SK-N-MC (cell line): Measurements from ENCODE around the gene AKNA.

Experiments
- DNase-seq: peaks from one replicate; pipeline ENCODE4 v3.0.0-alpha.2; 2011; ENCODE audit warnings: low read depth, low spot score
- H3K27ac ChIP-seq: fragments of 200-600 bp; sonication (generic); 2 replicates; pipeline ENCODE4 v1.5.1; 2016; ENCODE audit warnings: mixed run types
- H3K36me3 ChIP-seq: fragments of 200-600 bp; sonication (generic); 2 replicates; pipeline ENCODE4 v1.6.1; 2017; ENCODE audit warnings: antibody characterized with exemption, low read length, mixed read lengths; ENCODE audit not compliant: insufficient read depth
- H3K4me3 ChIP-seq: fragments of 200-600 bp; sonication (generic); 2 replicates; pipeline ENCODE4 v1.5.1; 2016
- H3K9ac ChIP-seq: fragments of 200-600 bp; sonication (generic); 2 replicates; pipeline ENCODE4 v1.8.0; 2017; ENCODE audit warnings: mixed run types, mixed read lengths; ENCODE audit not compliant: insufficient read length
- H3K9me3 ChIP-seq: fragments of 200-600 bp; sonication (generic); 2 replicates; pipeline ENCODE4 v1.6.1; 2017; ENCODE audit warnings: low read depth, mild to moderate bottlenecking, antibody characterized with exemption, low read length, moderate library complexity, mixed read lengths
- EZH2 ChIP-seq: fragments of 200-600 bp; sonication (generic); IDR thresholded peaks from one replicate; pipeline ENCODE4 v1.6.1; 2017; ENCODE audit warnings: antibody characterized with exemption
- FOXP2 ChIP-seq: optimal IDR thresholded peaks from 2 replicates; pipeline ENCODE3; 2011; ENCODE audit warnings: mild to moderate bottlenecking, moderate library complexity; ENCODE audit not compliant: insufficient read depth; ENCODE audit errors: extremely low read length, control extremely low read depth
- POLR2AphosphoS5 ChIP-seq: IDR thresholded peaks from 2 replicates; pipeline ENCODE4 v1.6.1; 2012; ENCODE audit warnings: mild to moderate bottlenecking, low read depth, low read length, borderline replicate concordance

The AKNA gene, protein sequence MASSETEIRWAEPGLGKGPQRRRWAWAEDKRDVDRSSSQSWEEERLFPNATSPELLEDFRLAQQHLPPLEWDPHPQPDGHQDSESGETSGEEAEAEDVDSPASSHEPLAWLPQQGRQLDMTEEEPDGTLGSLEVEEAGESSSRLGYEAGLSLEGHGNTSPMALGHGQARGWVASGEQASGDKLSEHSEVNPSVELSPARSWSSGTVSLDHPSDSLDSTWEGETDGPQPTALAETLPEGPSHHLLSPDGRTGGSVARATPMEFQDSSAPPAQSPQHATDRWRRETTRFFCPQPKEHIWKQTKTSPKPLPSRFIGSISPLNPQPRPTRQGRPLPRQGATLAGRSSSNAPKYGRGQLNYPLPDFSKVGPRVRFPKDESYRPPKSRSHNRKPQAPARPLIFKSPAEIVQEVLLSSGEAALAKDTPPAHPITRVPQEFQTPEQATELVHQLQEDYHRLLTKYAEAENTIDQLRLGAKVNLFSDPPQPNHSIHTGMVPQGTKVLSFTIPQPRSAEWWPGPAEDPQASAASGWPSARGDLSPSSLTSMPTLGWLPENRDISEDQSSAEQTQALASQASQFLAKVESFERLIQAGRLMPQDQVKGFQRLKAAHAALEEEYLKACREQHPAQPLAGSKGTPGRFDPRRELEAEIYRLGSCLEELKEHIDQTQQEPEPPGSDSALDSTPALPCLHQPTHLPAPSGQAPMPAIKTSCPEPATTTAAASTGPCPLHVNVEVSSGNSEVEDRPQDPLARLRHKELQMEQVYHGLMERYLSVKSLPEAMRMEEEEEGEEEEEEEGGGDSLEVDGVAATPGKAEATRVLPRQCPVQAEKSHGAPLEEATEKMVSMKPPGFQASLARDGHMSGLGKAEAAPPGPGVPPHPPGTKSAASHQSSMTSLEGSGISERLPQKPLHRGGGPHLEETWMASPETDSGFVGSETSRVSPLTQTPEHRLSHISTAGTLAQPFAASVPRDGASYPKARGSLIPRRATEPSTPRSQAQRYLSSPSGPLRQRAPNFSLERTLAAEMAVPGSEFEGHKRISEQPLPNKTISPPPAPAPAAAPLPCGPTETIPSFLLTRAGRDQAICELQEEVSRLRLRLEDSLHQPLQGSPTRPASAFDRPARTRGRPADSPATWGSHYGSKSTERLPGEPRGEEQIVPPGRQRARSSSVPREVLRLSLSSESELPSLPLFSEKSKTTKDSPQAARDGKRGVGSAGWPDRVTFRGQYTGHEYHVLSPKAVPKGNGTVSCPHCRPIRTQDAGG (N-terminal part only)

DNA sequence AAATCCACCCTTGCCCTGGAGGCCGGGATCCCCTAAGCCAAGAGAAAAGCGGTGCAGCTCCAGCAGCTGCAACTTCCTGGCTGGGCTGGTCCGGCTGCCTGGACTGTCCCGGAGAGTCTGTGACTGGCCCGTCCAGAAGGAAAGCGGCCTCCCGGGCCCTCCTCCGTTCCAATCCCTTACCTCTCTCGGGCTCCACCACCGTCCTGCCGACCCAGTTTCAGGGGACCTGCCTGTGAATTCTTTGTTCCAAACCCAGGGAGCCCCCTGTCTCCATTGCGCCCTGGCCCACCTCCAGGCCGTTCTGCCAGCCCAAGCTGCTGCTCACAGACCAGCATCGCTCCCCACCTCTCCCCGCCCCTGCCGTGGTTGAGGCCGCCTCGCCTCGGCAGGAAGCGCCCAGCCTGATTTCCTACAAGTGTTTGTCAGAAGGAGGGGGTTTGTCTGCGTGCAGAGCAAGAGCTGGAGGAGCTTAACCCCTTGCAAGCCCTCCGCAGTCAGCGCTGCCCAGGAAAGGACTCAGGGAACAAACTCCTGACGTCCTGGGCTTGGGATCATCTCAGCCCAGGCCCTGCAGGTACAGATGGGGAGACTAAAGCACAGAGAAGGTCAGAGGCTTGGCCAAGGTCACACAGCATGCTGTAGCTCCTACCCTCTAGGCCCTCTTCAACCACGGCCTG is at the start of gene AKNA:
AKNA (minus strand) TSS at position 303 of the 677 bp plus-strand sequence. CDS start 6,649 bp downstream, outside the sequence.
- TF ChIP-seq EZH2 (no peak), POLR2AphosphoS5 (no peak)
- no peak for DNase-seq
- peak within 1 kb of the TSS; percentile 45; the same call in 1 of the 2 replicates for H3K4me3 ChIP-seq

DNA sequence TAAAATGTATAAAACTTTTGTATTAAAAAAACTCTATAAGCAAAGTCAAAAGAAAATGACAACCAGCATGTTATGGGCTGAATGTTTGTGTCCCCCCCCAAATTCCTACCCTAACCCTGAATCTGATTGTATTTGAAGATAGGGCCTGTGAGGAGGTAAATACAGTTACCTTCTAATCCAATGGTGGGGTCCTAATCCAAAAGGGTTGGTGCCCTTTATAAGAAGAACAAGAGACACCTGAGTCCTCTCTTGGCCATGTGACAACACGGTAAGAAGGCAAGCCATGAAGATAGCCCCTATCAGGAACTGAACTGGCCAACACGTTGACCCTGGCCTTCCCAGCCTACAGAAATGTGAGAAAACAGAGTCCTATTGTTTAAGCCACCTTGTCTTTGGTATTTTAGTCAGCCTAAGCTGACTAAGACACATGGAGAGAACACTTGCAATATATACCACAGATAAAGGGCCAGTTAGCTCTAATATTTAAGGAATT is 49.7 kb upstream of the AKNA start:
- Histone ChIP-seq H3K27ac (no peak overlapping the region), H3K9me3 (no peaks in the 10 kb centered on the region), H3K4me3 (no peak overlapping the region), H3K36me3 (no peaks in the 10 kb centered on the region), H3K9ac (no peak overlapping the region)
- no peak for DNase-seq
- TF ChIP-seq EZH2, result no peak
- TF ChIP-seq POLR2AphosphoS5, result no peak
- no peak for TF ChIP-seq FOXP2

More for the DNA sequence above, at the start of gene AKNA:
- Histone ChIP-seq H3K9ac (peak within 1 kb of the TSS; percentile 12), H3K9me3 (no peaks in the 10 kb centered on the region), H3K27ac (no peak within 1 kb of the TSS), H3K36me3 (peaks cover 6% of the 10 kb centered on the region; the same call in 1 of the 2 replicates)

DNA sequence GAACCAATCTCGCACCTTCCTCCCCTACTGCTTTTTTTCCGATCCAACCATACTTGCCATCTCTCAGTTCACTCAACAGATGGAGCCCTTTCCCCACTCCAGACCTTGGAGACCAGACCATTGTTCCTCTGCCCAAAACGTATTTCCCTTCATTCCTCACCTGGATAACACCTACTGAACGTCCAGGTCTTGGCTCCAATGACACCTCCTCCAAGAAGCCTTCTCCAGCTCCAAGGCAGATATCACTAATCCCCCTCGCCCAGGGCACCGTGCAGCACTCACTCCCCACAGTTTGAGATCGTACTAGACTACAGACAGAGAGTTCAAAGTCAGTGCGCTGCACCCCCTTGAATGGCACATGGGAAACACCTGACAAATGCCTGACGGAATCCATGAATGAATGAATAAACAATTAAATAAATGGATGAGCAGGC is 47.1 kb upstream of the AKNA start:
- TF ChIP-seq FOXP2, result no peak
- TF ChIP-seq EZH2, result no peak
- TF ChIP-seq POLR2AphosphoS5, result no peak
- no peak overlapping the region for H3K27ac ChIP-seq
- no peak overlapping the region for H3K9ac ChIP-seq
- H3K4me3 ChIP-seq, result no peak overlapping the region
- DNase-seq, result no peak
- H3K36me3 ChIP-seq, result no peaks in the 10 kb centered on the region
- no peaks in the 10 kb centered on the region for H3K9me3 ChIP-seq

DNA sequence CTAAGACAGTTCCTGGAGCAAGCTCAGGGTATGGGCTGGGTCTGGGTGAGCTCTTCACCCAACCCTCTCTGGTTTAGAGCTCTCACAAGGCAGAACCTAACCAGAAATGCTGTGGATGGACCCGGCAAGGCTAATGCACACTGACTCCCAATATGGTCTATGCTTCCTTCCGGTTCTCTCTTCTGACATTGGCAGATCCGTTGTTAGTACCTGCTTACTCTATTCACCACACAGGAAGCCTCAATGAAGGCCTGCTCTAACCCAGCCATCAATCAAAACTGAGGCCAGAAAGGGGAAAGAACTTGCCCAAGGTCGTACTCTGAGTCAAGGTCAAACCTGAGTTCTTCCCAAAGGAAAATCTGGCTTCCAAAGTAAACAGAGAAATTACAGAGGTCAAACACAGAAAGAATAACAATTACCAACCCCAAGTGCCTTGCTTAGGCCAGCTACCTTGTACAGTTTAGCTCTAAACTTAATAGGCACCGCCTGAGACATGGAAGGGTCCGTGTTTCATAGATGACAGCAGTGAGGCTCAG is 46.0 kb upstream of the AKNA start:
- Histone ChIP-seq H3K36me3 (no peaks in the 10 kb centered on the region), H3K4me3 (no peak overlapping the region), H3K9ac (no peak overlapping the region), H3K27ac (no peak overlapping the region), H3K9me3 (no peaks in the 10 kb centered on the region)
- DNase-seq, result no peak
- TF ChIP-seq FOXP2 (no peak), EZH2 (no peak), POLR2AphosphoS5 (no peak)

DNA sequence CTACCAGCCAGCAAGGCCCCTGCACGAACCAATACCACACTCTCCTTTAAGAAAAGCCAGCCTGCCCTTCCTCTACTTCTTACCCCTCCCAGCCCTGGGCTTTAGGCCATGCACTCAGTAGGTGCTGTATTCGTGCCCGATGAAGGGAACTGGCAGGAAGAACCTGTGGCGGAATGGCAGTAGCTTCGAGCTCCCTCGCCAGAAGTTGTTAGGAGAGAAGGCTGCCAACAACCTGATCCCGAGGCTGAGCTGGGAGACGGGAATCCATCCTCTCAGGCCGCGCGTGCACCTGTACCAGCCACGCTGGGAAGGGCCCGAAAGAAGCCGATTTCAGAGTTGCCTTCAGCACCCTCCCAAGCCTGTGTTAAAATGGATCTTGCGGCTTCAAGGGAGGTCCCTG is 45.3 kb upstream of the AKNA start:
- H3K4me3 ChIP-seq, result no peak overlapping the region
- H3K9me3 ChIP-seq, result no peaks in the 10 kb centered on the region
- H3K27ac ChIP-seq, result no peak overlapping the region
- no peak for TF ChIP-seq EZH2
- TF ChIP-seq POLR2AphosphoS5, result no peak
- TF ChIP-seq FOXP2, result no peak
- H3K9ac ChIP-seq, result no peak overlapping the region
- no peak for DNase-seq
- no peaks in the 10 kb centered on the region for H3K36me3 ChIP-seq

DNA sequence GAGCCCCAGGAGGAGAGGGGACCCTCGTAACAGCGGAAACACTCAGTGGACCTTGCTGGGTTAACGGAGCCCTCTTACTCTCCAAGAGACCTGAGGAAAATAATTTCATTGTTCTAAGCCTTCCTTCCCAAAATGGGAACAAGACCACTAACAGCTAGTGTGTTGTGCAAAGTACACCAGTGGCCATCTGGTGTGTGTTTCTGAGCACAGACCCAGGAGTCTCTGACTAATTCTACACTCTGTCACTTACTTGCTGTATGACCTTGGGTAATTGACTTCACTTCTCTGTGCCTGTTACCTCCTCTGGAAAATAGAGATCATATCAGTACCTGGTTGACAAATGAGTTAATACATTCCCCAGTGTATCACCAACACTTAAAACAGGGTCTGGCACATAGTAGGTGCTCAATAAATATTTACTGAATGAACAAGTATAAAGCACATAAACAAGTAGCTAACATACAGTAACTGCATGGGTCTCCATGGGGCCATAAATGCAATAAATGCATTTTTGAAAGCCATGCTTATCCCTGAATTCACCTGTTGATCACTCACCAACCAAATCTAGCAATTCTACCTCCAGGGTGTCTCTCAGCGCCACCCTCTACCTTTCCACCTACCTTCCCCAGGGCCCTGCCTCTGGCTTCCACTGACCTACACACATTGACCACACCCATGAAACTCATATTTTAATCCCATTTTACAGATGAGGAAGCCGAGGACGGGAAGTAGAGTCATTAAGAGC is 44.7 kb upstream of the AKNA start:
- no peak overlapping the region for H3K27ac ChIP-seq
- no peaks in the 10 kb centered on the region for H3K36me3 ChIP-seq
- H3K9me3 ChIP-seq, result no peaks in the 10 kb centered on the region
- no peak overlapping the region for H3K9ac ChIP-seq
- TF ChIP-seq FOXP2 (no peak), POLR2AphosphoS5 (no peak), EZH2 (no peak)
- no peak overlapping the region for H3K4me3 ChIP-seq
- DNase-seq, result no peak

DNA sequence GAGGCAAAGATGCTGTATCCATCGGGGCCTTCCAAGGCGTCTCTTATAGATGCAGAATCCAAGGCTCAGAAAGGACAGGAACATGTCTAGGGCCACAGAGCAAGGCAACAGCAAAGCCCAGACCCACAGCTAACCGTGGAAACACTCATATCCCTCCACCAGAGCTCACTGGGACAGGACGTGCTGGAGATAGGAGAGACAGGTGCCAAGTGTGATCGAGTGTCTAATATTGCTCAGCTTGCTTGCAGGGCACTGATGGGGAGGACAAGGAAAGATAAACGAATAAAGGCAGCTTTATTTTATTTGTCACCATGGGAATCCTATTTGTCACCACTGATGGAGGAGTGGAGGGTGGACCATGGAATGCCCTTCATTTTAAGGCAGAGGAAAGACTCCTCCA is 44.0 kb upstream of the AKNA start:
- H3K9me3 ChIP-seq, result no peaks in the 10 kb centered on the region
- DNase-seq, result no peak
- no peaks in the 10 kb centered on the region for H3K36me3 ChIP-seq
- H3K4me3 ChIP-seq, result no peak overlapping the region
- no peak overlapping the region for H3K27ac ChIP-seq
- TF ChIP-seq POLR2AphosphoS5 (no peak), EZH2 (no peak), FOXP2 (no peak)
- H3K9ac ChIP-seq, result no peak overlapping the region
